ENCODE measurements around the gene CCDC71. TPM values are rescaled to one million over a fixed set of nuclear protein-coding genes. Genes with fewer than 3 reads are reported as not detected.

CCDC71 gene
- total and polyA plus RNA-seq, 9 of the 15 experiments (the other 6 are each of a cell fraction or from before 2014, with no cell fraction given), result 0.13 to 19.3 (median 14.3) TPM

DNA sequence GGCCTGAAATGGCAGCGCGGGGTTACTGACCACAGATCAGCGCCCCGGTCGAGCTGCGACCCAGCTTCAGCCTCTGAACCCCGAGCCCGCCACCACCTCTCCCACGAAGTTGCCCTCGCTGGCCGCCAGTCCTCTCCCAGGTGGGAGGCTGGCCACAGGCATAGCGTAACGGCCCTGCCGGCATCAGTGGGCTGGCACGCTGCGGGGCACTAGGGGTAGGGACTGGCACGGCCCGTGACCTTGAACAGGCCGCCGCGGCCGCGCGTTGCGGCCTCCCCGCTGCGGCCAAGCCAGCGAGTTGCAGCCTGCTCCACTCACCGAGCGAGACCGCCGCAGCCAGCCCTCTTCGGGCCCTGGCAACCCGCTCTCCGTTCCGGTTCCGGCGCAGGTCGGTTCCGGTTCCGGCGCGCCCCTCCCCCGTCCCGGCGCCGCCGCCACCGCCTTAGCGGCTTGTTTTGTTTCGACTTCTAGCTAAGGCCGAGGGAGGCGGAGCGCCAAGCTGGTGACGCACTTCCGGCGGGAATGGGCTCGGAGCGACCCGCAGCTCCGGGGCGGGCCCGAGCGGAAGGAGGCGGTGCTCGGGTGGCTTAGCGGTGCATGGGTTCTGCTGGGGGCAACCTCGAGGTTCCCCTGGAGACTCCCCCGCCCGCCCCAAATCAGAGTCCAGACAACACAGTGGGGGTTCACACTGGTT lies 45.5 kb downstream of the CCDC71 start, which contains the start of gene USP19 (continued):
- peak; percentile 87 for TF ChIP-seq E2F8 (IDR thresholded peaks at IDR 0.05; ENCODE audit: low read depth, partially characterized antibody)
- TF ChIP-seq ZBTB9 (CRISPR knock-in tag; IDR thresholded peaks at IDR 0.05), result peak; percentile 52; the same call in 1 of the 2 replicates
- 0 out of 2 replicates have a peak, but pooled peaks have one; percentile 36 for TF ChIP-seq FOXK1 (CRISPR knock-in tag; IDR thresholded peaks at IDR 0.05; ENCODE audit: borderline replicate concordance)
- TF ChIP-seq CREB1 (IDR thresholded peaks at IDR 0.05), result peak; percentile 69
- peak; percentile 88 for TF ChIP-seq CREB1 (CRISPR knock-in tag; IDR thresholded peaks at IDR 0.05)
- peak; percentile 64; the same call in 1 of the 2 replicates for TF ChIP-seq CBX1 (IDR thresholded peaks at IDR 0.05; ENCODE audit: low read depth)
- peak; percentile 65 for TF ChIP-seq POLR2B (IDR thresholded peaks at IDR 0.05; ENCODE audit: low read depth, partially characterized antibody)
- TF ChIP-seq RB1 (IDR thresholded peaks at IDR 0.05; ENCODE audit: low read depth), result no peak; the same call in 1 of the 2 replicates
- TF ChIP-seq L3MBTL2 (IDR thresholded peaks at IDR 0.05), result peak; percentile 24; the same call in 1 of the 2 replicates
- peak; percentile 63; the same call in 1 of the 2 replicates for TF ChIP-seq MYC (IDR thresholded peaks at IDR 0.05; ENCODE audit: low read depth, low read length)
- TF ChIP-seq MYC (CRISPR knock-in tag; IDR thresholded peaks at IDR 0.05; ENCODE audit: borderline replicate concordance, low read depth), result no peak
- peak; percentile 87 for TF ChIP-seq RBBP5 (IDR thresholded peaks at IDR 0.05; ENCODE audit: borderline replicate concordance, insufficient read depth, low read length, poor library complexity, severe bottlenecking)
- TF ChIP-seq EP400 (IDR thresholded peaks at IDR 0.05), result peak; percentile 53; the same call in 1 of the 2 replicates
- TF ChIP-seq NR2C2 (CRISPR knock-in tag; IDR thresholded peaks at IDR 0.05), result no peak
- peak; percentile 92 for TF ChIP-seq NR2C2 (tag; IDR thresholded peaks at IDR 0.05)
- no peak for TF ChIP-seq BRD9 (IDR thresholded peaks at IDR 0.05; ENCODE audit: low read depth, partially characterized antibody)
- TF ChIP-seq, protein P1, sequence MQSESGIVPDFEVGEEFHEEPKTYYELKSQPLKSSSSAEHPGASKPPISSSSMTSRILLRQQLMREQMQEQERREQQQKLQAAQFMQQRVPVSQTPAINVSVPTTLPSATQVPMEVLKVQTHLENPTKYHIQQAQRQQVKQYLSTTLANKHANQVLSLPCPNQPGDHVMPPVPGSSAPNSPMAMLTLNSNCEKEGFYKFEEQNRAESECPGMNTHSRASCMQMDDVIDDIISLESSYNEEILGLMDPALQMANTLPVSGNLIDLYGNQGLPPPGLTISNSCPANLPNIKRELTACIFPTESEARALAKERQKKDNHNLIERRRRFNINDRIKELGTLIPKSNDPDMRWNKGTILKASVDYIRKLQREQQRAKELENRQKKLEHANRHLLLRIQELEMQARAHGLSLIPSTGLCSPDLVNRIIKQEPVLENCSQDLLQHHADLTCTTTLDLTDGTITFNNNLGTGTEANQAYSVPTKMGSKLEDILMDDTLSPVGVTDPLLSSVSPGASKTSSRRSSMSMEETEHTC (IDR thresholded peaks at IDR 0.05), result no peak
- TF ChIP-seq SMAD4 (CRISPR knock-in tag; conservative IDR thresholded peaks at IDR 0.05), result 0 out of 2 replicates have a peak, but pooled peaks have one; percentile 50
- TF ChIP-seq NRF1 (conservative IDR thresholded peaks at IDR 0.05 in 1 of 2, IDR thresholded peaks at IDR 0.05 in 1 of 2), result peak; percentile 69 to 73
- peak; percentile 77; the same call in 1 of the 2 replicates for TF ChIP-seq ETV5 (CRISPR knock-in tag; IDR thresholded peaks at IDR 0.05; ENCODE audit: low read depth)
- 0 out of 2 replicates have a peak, but pooled peaks have one; percentile 46 for TF ChIP-seq FOXM1 (IDR thresholded peaks at IDR 0.05; ENCODE audit: low read depth)
- TF ChIP-seq FOXM1 (CRISPR knock-in tag; IDR thresholded peaks at IDR 0.05; ENCODE audit: low read depth), result peak; percentile 26; the same call in 1 of the 2 replicates
- no peak for TF ChIP-seq ZNF699 (CRISPR knock-in tag; IDR thresholded peaks at IDR 0.05; ENCODE audit: insufficient replicate concordance)
- peak; percentile 96 for TF ChIP-seq GABPB1 (CRISPR knock-in tag; IDR thresholded peaks at IDR 0.05)
